HG02678 (cell line): ENCODE measurements around the gene ARHGAP26.

Source experiments
- ATAC-seq: cut with Tn5 transposase; IDR thresholded peaks from one replicate; pipeline ENCODE4 v1.9.1; 2021; ENCODE audit warnings: mild to moderate bottlenecking, moderate library complexity; ENCODE audit not compliant: unreplicated experiment

The ARHGAP26 gene

DNA sequence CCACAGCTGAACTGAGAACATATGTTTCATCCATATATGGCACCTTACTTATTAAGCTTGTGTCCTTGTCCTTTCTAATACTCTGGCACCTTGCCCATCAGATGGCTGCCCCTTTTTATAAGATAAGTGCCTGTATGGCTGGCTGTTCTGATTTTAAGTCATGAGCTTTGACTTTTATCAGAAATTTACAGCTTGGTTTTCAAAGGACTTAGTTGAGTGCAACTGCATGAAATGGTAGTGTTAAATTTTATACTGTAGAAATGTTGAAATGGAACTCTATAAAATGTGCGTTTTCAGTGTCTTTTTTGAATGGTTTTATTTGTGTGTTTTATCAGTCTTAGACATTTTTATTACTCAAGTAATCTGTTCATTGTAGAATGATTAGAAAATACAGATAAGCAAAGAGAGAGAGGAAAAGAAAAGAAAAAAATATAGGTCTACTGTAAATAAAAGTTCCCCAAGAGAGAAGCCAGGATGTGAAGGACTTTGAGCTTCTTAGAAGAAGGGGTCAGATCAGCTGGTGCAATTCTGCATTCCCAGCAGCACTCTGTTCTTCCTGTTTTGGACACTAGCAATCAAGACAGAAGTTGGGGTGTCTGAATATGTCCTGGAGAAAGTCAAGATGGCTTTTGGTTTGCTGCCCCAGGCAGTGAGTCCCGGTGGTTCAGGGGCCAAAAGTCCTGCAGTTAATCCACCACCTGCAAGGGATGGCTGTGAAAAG, 38.9 kb downstream of the ARHGAP26 start:
- ATAC-seq = no peak

DNA sequence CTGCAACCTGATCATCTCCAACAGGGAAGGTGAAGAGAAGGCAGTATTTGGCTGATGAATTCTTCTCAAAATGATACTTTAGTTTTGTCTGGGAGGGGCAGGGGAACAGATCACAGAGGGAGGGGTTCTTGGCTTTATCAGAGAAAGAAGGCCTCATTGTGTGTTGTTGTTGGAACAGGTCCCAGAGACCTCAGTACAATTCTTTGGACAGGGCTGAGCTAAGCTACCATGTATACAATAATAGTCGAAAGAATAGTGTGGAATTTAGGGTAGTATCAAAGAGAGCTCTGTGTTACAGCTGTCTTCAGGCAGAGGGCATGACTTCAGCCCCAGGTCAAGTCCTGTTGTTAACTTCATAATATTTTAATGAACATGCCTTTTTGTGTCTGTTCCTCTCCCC, 39.9 kb downstream of the ARHGAP26 start:
- no peak for ATAC-seq

DNA sequence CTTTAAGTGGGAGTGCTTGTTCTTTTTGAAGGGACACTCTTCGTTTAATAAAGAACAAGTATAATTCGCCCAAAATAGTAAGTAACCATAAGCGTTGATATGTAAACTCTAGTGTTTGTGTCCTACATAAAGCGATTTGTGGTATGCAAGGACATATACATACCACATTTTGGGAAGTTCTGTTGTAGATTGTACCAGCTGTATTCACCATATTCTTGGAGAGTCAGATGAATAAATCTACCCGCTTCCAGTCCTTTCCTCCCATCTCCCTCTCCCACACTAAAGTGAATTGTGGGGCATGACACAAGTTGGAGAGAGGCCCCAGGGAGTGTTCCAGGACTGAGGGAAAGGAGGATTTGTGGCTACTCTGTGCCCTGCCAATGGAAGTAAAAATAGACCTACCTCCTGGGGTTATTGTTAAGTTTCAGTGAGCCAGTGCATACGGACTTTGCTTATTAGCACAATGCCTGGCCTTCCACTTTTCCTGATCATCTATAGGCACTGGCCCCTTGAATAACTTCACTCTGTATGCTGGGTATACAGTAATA, 40.6 kb downstream of the ARHGAP26 start:
- ATAC-seq = no peak

DNA sequence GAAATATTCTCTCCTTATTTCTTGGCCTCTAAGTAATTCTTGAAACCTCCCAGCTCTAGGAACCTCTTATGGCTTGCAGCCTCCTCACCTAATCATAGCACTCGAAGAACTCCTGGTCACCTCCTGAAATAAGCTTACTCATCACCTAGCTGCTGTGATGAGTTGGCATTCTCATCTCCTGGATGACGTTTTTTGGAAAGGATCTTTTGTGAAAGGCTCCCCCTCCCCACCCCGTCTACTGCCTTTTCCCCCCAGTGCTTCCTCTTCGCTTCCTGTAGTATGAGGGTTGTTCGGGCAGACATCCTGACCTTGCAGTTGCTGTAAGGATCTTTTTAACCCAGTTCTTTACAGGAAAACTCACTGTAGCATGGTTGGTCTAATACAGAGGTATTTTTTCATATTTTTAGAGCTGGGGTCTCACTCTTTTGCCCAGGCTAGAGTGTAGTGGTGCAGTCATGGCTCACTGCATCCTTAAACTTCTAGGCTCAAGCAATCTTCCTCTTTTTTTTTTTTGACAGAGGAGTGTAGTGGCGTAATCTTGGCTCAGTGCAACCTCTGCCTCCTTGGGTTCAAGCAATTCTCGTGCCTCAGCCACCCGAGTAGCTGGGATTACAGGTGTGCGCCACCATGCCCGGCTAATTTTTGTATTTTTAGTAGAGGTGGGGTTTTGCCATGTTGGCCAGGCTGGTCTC, 41.8 kb downstream of the ARHGAP26 start:
- ATAC-seq = no peak

DNA sequence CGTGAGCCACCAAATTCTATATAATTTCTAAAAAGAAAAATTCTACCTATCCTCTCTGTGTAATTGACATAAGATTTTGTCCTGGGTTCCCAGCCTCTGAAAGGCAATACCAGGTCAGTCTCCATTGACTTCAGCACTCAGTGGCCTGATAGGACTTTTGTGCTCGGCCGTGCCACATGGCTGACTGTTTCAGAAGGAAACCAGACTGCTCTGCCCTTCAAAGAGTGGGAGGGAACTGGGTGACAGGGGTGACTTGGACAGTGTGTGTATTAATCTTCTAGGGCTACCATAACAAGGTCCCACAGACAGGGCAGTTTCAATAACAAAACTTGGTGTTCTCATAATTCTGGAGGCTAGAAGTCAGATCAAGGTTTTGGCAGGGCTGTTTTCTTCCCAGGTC, 43.0 kb downstream of the ARHGAP26 start:
- ATAC-seq = no peak

DNA sequence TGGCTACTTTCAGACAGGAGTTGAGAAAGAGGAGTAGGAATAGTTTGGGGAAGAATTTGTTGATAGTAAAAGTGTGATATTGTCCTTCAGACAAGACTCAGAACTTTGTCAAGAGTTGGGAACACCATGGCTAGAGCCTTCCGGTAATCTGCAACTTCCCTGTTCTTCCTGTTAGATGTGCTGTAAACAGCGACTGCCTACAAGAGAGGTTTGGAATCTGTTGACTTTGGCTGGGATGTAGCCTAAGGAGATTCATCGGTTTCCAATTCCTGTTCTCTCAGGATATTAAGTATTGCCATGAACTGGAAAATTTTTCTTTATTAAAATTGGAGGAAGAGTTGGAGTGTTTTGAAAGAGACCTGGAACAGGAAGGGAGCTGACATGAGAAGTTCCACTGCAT, 43.9 kb downstream of the ARHGAP26 start:
- no peak for ATAC-seq

DNA sequence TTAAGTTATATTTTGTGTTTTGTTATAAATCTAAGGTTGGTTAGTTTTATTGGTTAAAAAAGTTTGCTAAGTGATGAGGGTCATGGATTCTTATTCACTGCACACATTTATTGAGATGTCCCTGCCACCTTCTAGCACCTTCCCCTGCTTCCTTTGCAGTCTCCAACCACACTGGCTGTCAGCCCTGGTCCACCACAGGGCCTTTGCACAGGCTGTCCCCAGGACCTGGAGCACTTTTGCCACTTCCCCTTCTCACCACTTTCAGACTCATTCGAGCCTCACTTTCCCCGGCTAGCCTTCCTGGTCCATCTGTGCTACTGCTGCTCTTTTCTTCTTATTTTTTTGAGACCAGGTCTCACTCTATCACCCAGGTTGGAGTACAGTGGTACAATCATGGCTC, 45.3 kb downstream of the ARHGAP26 start:
- ATAC-seq = no peak

DNA sequence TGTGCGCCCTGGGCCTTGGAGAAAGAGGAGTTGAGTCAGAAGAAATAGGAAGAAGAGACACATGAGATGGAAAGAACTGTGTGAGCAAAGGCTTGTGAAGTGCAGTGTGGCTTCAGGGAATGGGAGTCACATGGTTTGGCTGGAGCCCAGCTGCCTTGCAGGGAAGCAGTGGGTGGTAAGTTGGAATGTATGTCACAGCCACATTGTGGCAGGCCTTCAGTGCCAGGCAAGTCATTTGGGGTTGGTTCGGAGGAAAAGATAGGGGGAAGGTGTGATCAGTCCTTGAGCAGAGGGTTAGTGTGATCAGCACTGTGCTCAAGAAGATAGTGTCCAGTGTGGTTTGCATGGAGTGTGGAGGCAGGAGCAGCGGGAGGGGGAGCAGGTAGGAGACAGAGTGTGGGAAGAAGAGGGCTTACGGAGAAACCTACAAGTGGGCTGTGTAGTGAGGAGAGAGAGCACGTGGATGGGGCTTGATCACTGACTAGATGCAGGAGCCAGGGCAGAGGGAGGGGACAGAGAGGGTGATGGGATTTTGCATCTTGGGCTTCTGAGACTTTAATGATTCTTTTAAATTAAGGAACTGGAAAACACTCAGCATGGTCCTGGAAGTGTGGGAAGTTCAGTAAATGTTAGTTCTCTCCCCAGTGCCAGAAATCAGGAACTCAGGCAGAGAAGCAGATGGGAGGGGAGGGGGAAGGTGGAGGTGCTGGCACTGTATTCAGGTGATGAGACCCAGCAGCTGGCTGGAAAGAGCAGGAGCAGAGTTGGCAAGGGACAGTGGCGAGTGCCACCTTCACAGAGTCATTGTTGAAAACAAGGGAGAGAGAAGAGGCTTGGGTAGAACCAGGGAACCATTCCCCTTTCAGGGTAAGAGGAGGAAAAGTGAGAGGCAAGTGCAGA, 46.6 kb downstream of the ARHGAP26 start:
- no peak for ATAC-seq

DNA sequence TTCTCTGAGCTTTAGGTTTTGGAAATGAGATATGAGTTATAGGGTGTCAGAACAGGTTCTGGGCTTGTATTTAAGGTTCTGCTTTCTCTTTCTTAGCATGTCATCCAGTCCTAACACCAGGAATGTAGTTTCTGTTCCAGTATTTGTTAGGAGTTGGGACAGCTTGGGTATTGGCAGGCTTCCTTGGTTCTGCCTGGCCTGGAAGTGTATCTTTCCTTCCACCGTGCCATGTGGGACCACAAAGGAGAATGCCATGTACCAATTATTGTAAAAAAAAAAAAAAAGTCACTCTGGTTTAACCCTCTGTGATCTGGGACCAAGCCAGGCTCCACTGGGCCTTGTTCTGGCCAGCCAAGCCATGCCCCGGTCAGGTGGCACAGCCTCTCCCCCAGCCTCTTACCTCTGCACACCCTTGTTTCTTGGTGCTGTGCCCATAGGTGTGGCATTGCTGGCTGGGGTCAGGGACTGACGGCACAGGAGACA, 47.8 kb downstream of the ARHGAP26 start:
- ATAC-seq = no peak

DNA sequence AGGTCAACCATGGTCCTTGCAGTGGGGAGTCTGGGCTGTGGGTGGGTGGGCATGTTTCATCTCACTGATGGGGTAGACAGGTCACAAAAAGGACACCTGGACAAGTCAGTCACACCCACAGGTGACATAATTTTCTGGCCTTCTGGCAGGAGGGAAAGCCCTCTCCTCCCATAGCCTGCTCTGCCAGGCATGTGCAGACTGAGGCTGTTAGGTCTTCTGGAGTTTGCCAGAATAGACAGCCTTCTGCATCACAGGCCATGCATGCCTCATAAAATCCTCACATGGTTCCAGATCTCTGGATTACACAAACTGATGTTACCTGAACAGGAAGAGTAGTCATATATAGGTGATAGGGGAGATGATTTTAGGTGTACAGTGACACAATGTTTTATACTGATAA, 49.1 kb downstream of the ARHGAP26 start:
- no peak for ATAC-seq

DNA sequence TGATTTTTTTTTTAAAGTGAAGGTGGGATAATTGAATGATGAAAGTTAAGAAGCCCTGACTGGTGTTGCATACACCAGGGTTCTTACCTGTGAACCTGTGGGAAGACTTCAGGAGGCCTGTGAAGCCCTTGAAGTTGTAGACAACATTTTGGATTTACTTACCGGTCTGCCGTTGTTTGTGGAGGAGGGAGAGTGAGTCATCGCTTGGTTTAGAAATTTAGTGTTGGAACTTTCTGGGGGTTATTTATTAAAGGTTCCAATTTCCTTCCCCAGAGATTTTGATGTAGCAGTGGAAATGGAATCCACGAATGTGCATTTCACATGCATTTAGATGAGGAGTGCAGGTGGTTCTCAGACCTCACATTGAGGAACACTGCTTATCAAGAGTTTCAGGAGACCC, 49.6 kb downstream of the ARHGAP26 start:
- no peak for ATAC-seq

DNA sequence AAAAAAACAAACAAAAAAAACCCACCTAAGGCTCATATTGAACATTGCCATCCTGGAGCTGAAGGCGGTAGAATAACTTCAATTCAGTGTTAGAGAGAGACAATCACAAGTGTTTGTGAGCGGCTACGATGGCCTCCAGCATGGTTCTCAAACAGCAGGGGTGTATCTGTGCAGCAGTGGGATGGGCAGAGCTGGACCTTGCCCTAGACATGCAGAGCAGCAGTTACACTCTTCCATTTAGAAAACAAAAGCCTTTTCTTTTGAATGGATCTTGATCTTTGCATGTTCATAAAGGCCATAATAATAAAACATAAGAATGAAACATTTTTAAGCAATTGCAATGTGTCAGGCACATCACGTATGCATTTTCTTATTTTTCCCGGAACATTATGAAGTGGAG, 50.3 kb downstream of the ARHGAP26 start:
- no peak for ATAC-seq

DNA sequence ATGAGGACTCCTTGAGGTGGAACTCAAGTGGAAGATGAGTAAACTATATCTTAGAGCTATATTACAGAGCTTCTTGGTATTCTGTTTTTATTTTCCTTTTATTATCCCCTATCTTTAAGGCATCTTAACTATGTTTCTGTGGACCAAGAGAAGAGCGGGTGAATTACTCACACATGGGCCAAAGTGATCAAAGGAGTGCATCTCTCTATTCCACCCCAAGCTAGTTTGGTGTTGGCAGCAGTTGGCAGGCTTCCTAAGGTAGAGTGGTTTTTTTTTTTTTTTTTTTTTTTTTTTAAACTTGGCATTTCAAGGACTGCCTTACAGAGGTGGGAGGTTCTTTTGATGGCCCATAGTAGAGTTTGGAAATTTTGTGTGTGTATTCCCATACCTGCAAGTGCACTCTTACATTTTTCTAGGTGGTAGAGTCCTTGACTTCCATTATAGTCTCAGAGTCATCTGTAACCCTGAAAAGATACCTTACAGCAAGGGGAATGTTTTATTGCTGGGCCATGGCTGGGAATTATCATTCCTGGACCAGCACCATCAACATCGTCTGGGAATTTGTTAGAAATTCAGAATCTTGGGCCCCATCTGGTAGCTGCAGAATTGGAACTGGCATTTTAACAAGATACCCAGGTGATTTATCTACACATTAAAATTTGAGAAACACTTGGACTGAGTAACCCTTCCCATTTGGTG, 51.0 kb downstream of the ARHGAP26 start:
- no peak for ATAC-seq

DNA sequence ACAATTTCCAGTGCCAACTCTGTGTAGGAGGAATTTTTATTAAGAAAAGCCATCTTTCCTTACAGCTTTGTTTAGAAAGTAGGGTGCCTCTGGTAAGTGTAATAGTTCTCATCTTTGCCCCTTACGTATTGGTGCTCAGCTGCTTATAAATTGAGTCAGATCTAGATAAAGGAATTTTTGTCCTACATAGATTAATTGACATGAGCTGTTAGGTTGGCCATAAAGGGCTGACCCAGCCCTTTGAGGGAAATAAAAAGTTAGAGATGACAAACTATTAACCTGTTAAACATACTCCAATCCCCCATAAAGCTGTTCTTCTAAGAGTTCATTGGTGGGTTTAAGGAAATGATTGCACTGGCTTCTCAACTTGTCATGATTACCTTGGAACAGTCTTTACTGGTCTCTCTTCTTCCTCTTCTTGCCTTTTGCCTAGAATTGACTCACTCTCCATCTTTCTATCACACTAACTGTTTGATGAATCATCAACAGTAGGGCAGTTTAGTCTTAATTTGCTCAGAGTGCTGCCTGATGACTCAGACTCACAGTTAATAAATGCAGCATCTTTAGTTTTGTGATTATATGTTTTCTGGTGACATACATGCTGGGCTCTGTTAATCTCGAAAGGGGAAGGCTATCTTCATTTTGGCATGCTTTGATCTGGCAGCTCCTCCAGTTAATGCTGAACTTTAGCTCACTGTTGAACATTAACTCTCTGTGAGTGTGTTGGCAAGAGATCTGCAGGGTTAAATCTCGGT, 51.7 kb downstream of the ARHGAP26 start:
- ATAC-seq = peak; percentile 72

DNA sequence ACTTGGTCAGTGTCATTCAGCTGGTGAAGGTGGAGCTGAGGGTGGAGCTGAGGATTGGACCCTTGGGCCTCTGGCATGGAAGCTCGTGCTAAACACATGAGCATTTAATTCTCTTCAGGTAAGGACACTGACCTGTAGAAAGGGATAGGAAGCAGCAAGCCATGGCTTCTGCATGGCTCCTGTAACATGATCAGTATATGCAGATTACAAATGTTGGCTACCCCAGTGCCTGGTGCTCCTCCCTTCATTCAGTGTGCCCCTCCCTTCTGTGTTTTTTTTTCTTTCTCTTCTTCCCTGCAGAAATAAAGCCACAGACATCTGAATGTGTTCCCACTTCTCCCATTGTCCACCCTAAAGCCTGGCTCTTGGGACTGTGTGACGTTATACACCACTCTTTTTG, 52.9 kb downstream of the ARHGAP26 start:
- no peak for ATAC-seq

DNA sequence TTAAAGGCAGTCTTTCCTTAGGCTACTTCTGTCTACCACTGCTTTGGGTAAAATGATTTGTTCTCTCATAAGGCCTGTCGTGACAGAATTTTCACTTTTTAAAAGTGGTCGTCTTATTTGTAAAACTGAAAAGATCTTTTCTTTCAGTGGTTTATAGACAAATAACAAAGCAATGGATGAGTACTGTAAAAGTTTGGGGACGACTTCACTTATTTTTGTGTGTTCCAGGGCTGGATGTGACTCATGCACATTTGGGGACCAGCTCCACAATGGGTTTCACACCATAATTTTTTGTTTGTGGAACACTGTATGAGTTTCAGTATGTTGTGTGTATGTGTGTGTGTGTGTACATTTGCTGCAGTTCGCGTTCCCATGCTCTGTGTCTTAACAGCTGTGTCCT, 53.6 kb downstream of the ARHGAP26 start:
- ATAC-seq = no peak

DNA sequence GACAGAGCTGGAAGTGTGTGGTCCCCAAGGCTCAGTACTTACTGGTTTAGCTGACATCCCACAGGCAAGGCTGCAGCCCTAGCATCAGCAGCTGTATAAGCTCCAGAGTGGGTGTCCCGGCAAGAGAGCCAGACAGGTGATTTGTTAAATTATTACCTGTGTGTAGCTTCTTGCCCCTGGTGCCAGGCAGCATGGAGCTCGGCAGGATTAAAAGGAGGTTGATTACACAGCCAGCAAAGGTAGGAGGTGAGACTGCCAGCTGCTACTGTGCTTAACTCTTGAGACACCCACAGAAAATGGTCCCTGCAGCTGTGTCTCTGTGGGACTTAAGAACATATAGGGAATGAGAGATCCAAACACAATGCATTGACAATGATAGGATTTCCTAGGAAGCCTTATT, 54.2 kb downstream of the ARHGAP26 start:
- no peak for ATAC-seq

DNA sequence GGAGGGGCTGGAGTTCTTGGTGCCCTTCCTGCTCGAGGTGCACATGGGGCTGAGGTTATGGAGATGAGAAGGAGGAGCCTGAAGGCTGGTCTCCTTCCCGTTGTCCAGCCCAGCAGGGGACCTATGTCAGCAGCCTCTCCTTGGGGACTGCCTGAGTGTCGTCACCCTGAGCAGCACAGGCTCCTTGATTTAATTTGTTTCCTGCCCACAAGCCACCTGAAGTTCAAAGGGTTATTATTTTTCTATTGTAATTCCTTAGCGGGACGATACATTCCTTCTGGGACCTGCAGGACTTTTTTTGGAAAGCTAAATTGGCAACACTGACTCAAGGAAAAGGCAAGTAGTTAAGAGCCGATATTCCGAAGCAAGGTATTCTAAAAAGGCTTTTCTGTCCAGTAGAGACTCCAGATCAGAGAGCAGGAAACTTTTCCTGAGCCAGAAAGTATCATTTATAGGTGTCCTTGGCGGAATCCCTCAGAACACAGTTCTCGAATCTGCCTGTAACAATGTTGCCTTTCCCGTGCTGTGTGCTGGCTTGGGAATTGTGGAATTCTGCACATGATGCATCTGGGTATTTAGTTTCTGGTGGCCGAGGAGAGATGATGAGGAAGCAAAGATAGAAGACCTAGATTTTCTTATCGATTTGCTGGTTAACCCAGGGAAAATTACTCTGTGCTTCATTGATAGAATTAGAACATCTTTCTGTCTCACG, 55.4 kb downstream of the ARHGAP26 start:
- no peak for ATAC-seq

DNA sequence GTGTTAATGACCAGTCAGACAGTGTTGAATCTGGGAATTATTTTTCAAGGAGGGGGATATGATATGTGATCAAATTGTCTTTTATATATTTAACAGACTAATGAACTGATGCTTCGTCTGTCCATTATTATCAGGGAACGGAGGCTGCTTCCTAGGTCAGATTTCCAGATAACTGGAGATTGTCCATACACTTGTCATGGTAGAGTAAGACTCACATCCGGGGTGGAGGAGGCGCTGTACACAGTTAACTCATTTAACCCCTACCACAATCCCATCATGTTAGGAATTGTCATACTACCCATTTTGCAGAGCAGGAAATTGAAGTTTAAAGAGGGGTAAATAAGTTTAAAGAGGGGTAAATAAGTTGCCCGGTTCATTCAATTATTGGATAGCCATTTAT, 55.9 kb downstream of the ARHGAP26 start:
- ATAC-seq = no peak
